ENCODE measurements around the gene GPC6.
A peak's percentile ranks its signal among the peaks of the same experiment; 100 is the strongest.

GPC6 gene

DNA sequence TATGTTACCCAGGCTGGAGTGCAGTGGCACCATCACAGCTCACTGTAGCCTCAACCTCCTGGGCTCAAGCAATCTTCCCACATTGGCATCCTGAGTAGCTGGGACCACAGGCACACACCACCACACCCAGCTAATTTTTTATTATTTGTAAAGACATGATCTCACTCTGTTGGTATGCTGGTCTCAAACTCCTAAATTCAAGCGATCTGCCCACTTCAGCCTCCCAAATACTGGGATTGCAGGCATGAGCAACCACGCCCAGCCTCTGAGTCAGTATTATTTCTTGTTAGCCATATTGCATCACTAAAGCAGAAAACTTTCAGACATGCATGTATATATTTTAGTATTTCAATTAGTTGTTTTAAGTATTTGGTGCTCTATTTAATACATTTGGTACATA, 376.4 kb downstream of the GPC6 start (continued):
- TF ChIP-seq, protein P1, sequence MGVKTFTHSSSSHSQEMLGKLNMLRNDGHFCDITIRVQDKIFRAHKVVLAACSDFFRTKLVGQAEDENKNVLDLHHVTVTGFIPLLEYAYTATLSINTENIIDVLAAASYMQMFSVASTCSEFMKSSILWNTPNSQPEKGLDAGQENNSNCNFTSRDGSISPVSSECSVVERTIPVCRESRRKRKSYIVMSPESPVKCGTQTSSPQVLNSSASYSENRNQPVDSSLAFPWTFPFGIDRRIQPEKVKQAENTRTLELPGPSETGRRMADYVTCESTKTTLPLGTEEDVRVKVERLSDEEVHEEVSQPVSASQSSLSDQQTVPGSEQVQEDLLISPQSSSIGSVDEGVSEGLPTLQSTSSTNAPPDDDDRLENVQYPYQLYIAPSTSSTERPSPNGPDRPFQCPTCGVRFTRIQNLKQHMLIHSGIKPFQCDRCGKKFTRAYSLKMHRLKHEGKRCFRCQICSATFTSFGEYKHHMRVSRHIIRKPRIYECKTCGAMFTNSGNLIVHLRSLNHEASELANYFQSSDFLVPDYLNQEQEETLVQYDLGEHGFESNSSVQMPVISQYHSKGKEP (tag by site-specific recombination; IDR thresholded peaks at IDR 0.05): no peak
- no peak for TF ChIP-seq ZFP37 (tag by site-specific recombination; IDR thresholded peaks at IDR 0.05)
- TF ChIP-seq KLF9 (tag by site-specific recombination; IDR thresholded peaks at IDR 0.05; ENCODE audit: low read depth): peak; percentile 44; the same call in 1 of the 2 replicates
- TF ChIP-seq, protein P2, sequence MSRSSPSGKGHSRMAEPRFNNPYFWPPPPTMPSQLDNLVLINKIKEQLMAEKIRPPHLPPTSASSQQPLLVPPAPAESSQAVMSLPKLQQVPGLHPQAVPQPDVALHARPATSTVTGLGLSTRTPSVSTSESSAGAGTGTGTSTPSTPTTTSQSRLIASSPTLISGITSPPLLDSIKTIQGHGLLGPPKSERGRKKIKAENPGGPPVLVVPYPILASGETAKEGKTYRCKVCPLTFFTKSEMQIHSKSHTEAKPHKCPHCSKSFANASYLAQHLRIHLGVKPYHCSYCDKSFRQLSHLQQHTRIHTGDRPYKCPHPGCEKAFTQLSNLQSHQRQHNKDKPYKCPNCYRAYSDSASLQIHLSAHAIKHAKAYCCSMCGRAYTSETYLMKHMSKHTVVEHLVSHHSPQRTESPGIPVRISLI (tag by site-specific recombination; IDR thresholded peaks at IDR 0.05): 0 out of 2 replicates have a peak, but pooled peaks have one; percentile 41
- TF ChIP-seq, protein P3, sequence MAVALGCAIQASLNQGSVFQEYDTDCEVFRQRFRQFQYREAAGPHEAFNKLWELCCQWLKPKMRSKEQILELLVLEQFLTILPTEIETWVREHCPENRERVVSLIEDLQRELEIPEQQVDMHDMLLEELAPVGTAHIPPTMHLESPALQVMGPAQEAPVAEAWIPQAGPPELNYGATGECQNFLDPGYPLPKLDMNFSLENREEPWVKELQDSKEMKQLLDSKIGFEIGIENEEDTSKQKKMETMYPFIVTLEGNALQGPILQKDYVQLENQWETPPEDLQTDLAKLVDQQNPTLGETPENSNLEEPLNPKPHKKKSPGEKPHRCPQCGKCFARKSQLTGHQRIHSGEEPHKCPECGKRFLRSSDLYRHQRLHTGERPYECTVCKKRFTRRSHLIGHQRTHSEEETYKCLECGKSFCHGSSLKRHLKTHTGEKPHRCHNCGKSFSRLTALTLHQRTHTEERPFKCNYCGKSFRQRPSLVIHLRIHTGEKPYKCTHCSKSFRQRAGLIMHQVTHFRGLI (tag by site-specific recombination; IDR thresholded peaks at IDR 0.05): no peak

DNA sequence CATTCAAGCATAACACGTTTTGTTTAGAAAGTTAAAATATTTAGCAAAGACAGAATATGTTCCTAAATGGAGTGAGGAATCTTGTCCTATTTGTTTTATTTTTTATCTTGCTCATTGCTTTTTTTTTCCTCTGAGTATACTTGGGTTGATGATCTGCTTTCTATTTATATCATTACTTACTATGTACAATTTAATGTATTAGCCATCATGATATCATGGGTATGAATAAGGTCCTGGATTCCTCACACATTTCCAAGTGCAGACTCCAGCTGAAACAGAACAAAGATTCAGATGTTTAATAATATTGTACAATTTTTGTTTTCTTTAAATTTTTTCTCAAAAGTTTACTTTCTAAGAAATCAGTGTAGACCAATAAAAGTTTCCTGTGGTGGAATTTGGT, 388.2 kb downstream of the GPC6 start:
- no peak overlapping the region for H3K4me3 ChIP-seq (ENCODE audit: low read depth, low read length)
- CTCF ChIA-PET: no interaction called here
- no peaks in the 10 kb centered on the region for H3K9me3 ChIP-seq (ENCODE audit: control insufficient read depth, insufficient read depth, low read depth, low read length)

DNA sequence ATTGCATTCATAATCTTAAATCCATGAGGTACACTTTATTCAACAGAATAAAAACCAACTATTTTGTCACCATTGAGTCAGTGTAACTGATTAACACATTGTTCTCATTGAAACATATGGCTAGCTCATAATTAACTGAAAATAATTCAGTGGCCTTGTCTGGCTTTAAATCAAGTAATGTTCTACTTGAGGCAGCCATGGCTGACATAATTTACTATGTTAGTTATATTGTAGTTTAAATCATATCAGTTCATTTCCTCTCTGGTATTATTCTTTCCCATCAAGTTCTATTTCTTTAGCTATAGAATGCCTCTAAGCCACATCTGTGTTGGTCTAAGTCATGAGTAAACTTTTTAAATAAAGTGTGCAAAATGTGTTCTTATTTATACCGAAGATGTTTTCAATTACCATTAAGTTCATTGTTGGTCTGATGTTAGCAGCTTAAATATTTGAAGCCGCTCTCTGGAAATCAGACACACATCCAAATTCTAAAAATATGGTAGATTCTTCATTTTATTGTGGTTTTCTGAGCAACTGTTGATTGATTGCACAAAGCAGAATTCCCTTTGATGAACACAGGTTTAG, 393.7 kb downstream of the GPC6 start:
- H3K4me3 ChIP-seq (ENCODE audit: low read depth, low read length): no peak overlapping the region
- H3K27ac ChIP-seq (ENCODE audit: extremely low read depth, low read depth, low read length): no peak overlapping the region
- no peaks in the 10 kb centered on the region for H3K36me3 ChIP-seq (ENCODE audit: control insufficient read depth in 2 of 2, insufficient read depth in 1 of 2, low read length in 2 of 2)
- TF ChIP-seq ZNF549 (tag by site-specific recombination; IDR thresholded peaks at IDR 0.05) (no peak), OVOL3 (tag by site-specific recombination; IDR thresholded peaks at IDR 0.05) (no peak), PRDM1 (tag by site-specific recombination; IDR thresholded peaks at IDR 0.05) (no peak), ZNF433 (tag by site-specific recombination; IDR thresholded peaks at IDR 0.05; ENCODE audit: low read depth) (no peak), ZNF558 (tag by site-specific recombination; IDR thresholded peaks at IDR 0.05) (no peak), ZNF24 (tag by site-specific recombination; IDR thresholded peaks at IDR 0.05) (no peak), ZNF561 (tag by site-specific recombination; IDR thresholded peaks at IDR 0.05; ENCODE audit: borderline replicate concordance) (no peak), ZNF175 (tag by site-specific recombination; IDR thresholded peaks at IDR 0.05) (no peak), ZNF707 (tag by site-specific recombination; IDR thresholded peaks at IDR 0.05) (no peak), ZBTB48 (tag by site-specific recombination; IDR thresholded peaks at IDR 0.05) (no peak)
- TF ChIP-seq, protein P4, sequence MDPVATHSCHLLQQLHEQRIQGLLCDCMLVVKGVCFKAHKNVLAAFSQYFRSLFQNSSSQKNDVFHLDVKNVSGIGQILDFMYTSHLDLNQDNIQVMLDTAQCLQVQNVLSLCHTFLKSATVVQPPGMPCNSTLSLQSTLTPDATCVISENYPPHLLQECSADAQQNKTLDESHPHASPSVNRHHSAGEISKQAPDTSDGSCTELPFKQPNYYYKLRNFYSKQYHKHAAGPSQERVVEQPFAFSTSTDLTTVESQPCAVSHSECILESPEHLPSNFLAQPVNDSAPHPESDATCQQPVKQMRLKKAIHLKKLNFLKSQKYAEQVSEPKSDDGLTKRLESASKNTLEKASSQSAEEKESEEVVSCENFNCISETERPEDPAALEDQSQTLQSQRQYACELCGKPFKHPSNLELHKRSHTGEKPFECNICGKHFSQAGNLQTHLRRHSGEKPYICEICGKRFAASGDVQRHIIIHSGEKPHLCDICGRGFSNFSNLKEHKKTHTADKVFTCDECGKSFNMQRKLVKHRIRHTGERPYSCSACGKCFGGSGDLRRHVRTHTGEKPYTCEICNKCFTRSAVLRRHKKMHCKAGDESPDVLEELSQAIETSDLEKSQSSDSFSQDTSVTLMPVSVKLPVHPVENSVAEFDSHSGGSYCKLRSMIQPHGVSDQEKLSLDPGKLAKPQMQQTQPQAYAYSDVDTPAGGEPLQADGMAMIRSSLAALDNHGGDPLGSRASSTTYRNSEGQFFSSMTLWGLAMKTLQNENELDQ (tag by site-specific recombination; IDR thresholded peaks at IDR 0.05; ENCODE audit: low read depth): no peak
- TF ChIP-seq, protein P5, sequence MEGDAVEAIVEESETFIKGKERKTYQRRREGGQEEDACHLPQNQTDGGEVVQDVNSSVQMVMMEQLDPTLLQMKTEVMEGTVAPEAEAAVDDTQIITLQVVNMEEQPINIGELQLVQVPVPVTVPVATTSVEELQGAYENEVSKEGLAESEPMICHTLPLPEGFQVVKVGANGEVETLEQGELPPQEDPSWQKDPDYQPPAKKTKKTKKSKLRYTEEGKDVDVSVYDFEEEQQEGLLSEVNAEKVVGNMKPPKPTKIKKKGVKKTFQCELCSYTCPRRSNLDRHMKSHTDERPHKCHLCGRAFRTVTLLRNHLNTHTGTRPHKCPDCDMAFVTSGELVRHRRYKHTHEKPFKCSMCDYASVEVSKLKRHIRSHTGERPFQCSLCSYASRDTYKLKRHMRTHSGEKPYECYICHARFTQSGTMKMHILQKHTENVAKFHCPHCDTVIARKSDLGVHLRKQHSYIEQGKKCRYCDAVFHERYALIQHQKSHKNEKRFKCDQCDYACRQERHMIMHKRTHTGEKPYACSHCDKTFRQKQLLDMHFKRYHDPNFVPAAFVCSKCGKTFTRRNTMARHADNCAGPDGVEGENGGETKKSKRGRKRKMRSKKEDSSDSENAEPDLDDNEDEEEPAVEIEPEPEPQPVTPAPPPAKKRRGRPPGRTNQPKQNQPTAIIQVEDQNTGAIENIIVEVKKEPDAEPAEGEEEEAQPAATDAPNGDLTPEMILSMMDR (tag by site-specific recombination; IDR thresholded peaks at IDR 0.05): no peak
- POLR2A ChIA-PET: no interaction called here
- CTCF ChIA-PET: no interaction called here
- H3K9me3 ChIP-seq (ENCODE audit: control insufficient read depth, insufficient read depth, low read depth, low read length): no peaks in the 10 kb centered on the region
- no peaks in the 10 kb centered on the region; the same call in 1 of the 2 replicates for H3K4me1 ChIP-seq (ENCODE audit: control insufficient read depth, insufficient read depth, low read length)

More for the DNA sequence above, 388.2 kb downstream of the GPC6 start:
- Histone ChIP-seq H3K27ac (ENCODE audit: extremely low read depth, low read depth, low read length) (no peak overlapping the region), H3K4me1 (ENCODE audit: control insufficient read depth, insufficient read depth, low read length) (no peaks in the 10 kb centered on the region), H3K36me3 (ENCODE audit: control insufficient read depth in 2 of 2, insufficient read depth in 1 of 2, low read length in 2 of 2) (no peaks in the 10 kb centered on the region)
- TF ChIP-seq ZNF600 (tag by site-specific recombination; IDR thresholded peaks at IDR 0.05) (no peak), PRDM1 (tag by site-specific recombination; IDR thresholded peaks at IDR 0.05) (no peak), FEZF1 (tag by site-specific recombination; IDR thresholded peaks at IDR 0.05) (no peak), ZNF658 (tag by site-specific recombination; IDR thresholded peaks at IDR 0.05) (no peak), ZNF747 (tag by site-specific recombination; IDR thresholded peaks at IDR 0.05) (no peak), ZNF394 (tag by site-specific recombination; IDR thresholded peaks at IDR 0.05; ENCODE audit: borderline replicate concordance) (no peak), HOXC10 (CRISPR knock-in tag; IDR thresholded peaks at IDR 0.05) (no peak)
- POLR2A ChIA-PET: no interaction called here
